DND-41 (cell line): ENCODE results near the gene KRTAP10-9.
"Not testable (repeated sequence)": the region's sequence is repeated elsewhere in the genome, so short reads cannot be mapped to it uniquely, and the experiment has no call there.

Experiments used
- ATAC-seq: fragments of 200-7000 bp; cut with Tn5 transposase; 3 replicates; pipeline ENCODE4 v1.9.1; 2021; ENCODE audit warnings: low read depth; ENCODE audit not compliant: insufficient read depth
- DNase-seq: peaks from one replicate; pipeline ENCODE4 v3.0.0-alpha.2; 2020
- H2AFZ ChIP-seq: 2 replicates; pipeline ENCODE4 v1.6.0; 2012; ENCODE audit warnings: low read depth, low read length
- H3K27ac ChIP-seq: 2 replicates; pipeline ENCODE4 v1.5.1; 2012; ENCODE audit warnings: low read length, inconsistent platforms
- H3K27me3 ChIP-seq: fragments of 200-600 bp; sonication (generic); 2 replicates; pipeline ENCODE4 v1.6.0; 2012; ENCODE audit warnings: low read length, mild to moderate bottlenecking, inconsistent platforms; ENCODE audit not compliant: insufficient read depth, poor library complexity
- H3K36me3 ChIP-seq: 2 replicates; pipeline ENCODE4 v1.5.1; 2012; ENCODE audit warnings: low read length, inconsistent platforms; ENCODE audit not compliant: insufficient read depth
- H3K4me1 ChIP-seq: 2 replicates; pipeline ENCODE4 v1.5.1; 2012; ENCODE audit warnings: mild to moderate bottlenecking, low read length; ENCODE audit not compliant: insufficient read depth
- H3K4me2 ChIP-seq: 2 replicates; pipeline ENCODE4 v1.6.0; 2012; ENCODE audit warnings: mild to moderate bottlenecking, moderate library complexity, low read length, inconsistent platforms; ENCODE audit not compliant: insufficient read depth
- H3K4me3 ChIP-seq, 2 experiments: fragments of 200-600 bp in 1 of 2; shearing (Covaris generic) in 1 of 2; 2 replicates each; pipeline ENCODE4 v1.5.1; 2012 to 2016; ENCODE audit warnings: inconsistent platforms in 2 of 2, low read length in 2 of 2, mild to moderate bottlenecking in 2 of 2, low read depth in 1 of 2, moderate library complexity in 1 of 2
- H3K79me2 ChIP-seq: 2 replicates; pipeline ENCODE4 v1.6.0; 2012; ENCODE audit warnings: low read length, inconsistent platforms; ENCODE audit not compliant: insufficient read depth
- H3K9ac ChIP-seq: 2 replicates; pipeline ENCODE4 v1.6.0; 2012; ENCODE audit warnings: low read depth, mild to moderate bottlenecking, inconsistent platforms, low read length, moderate library complexity
- H3K9me3 ChIP-seq: 2 replicates; pipeline ENCODE4 v1.5.1; 2012; ENCODE audit warnings: low read length, moderate library complexity, mild to moderate bottlenecking, inconsistent platforms; ENCODE audit not compliant: insufficient read depth, severe bottlenecking
- H4K20me1 ChIP-seq: 2 replicates; pipeline ENCODE4 v1.6.0; 2012; ENCODE audit warnings: low read length; ENCODE audit not compliant: insufficient read depth
- EZH2 ChIP-seq: IDR thresholded peaks from 3 replicates; pipeline ENCODE4 v1.6.1; 2012; ENCODE audit warnings: borderline replicate concordance, low read depth, mild to moderate bottlenecking, moderate library complexity, low read length, inconsistent platforms; ENCODE audit not compliant: severe bottlenecking
- TF ChIP-seq, protein P1 (sequence below): IDR thresholded peaks from 2 replicates; pipeline ENCODE4 v1.5.1; 2012; ENCODE audit warnings: borderline replicate concordance, low read length, moderate library complexity, mild to moderate bottlenecking; ENCODE audit not compliant: poor library complexity, severe bottlenecking; ENCODE audit errors: extremely low read depth

The KRTAP10-9 gene

GRCh38 chr21:44619886-44620285 lies 7.0 kb upstream of the KRTAP10-9 start:
- H3K79me2 ChIP-seq: no peaks in the 10 kb centered on the region
- peaks cover 16% of the 10 kb centered on the region for H3K9me3 ChIP-seq
- no peak for ATAC-seq
- H2AFZ ChIP-seq: no peak overlapping the region
- H3K4me1 ChIP-seq: no peaks in the 10 kb centered on the region
- H3K36me3 ChIP-seq: no peaks in the 10 kb centered on the region
- no peak for TF ChIP-seq EZH2
- TF ChIP-seq, protein P1, sequence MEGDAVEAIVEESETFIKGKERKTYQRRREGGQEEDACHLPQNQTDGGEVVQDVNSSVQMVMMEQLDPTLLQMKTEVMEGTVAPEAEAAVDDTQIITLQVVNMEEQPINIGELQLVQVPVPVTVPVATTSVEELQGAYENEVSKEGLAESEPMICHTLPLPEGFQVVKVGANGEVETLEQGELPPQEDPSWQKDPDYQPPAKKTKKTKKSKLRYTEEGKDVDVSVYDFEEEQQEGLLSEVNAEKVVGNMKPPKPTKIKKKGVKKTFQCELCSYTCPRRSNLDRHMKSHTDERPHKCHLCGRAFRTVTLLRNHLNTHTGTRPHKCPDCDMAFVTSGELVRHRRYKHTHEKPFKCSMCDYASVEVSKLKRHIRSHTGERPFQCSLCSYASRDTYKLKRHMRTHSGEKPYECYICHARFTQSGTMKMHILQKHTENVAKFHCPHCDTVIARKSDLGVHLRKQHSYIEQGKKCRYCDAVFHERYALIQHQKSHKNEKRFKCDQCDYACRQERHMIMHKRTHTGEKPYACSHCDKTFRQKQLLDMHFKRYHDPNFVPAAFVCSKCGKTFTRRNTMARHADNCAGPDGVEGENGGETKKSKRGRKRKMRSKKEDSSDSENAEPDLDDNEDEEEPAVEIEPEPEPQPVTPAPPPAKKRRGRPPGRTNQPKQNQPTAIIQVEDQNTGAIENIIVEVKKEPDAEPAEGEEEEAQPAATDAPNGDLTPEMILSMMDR: no peak
- no peak overlapping the region for H3K4me2 ChIP-seq
- no peak overlapping the region for H3K27ac ChIP-seq
- H4K20me1 ChIP-seq: no peaks in the 10 kb centered on the region
- H3K4me3 ChIP-seq: no peak overlapping the region
- no peak for DNase-seq
- H3K9ac ChIP-seq: no peak overlapping the region
- no peaks in the 10 kb centered on the region for H3K27me3 ChIP-seq

GRCh38 chr21:44623575-44623974 lies 3.3 kb upstream of the KRTAP10-9 start:
- H3K4me1 ChIP-seq: no peaks in the 10 kb centered on the region
- TF ChIP-seq EZH2: no peak
- TF ChIP-seq, protein P1: no peak
- H4K20me1 ChIP-seq: no peaks in the 10 kb centered on the region
- no peaks in the 10 kb centered on the region for H3K27me3 ChIP-seq
- ATAC-seq (no peak), DNase-seq (no peak)
- H3K4me3 ChIP-seq: no peak overlapping the region
- H3K36me3 ChIP-seq: no peaks in the 10 kb centered on the region
- H3K79me2 ChIP-seq: no peaks in the 10 kb centered on the region
- no peak overlapping the region for H3K27ac ChIP-seq
- no peak overlapping the region for H3K4me2 ChIP-seq
- H3K9me3 ChIP-seq: peaks cover 14% of the 10 kb centered on the region
- H2AFZ ChIP-seq: no peak overlapping the region
- H3K9ac ChIP-seq: no peak overlapping the region

DNA sequence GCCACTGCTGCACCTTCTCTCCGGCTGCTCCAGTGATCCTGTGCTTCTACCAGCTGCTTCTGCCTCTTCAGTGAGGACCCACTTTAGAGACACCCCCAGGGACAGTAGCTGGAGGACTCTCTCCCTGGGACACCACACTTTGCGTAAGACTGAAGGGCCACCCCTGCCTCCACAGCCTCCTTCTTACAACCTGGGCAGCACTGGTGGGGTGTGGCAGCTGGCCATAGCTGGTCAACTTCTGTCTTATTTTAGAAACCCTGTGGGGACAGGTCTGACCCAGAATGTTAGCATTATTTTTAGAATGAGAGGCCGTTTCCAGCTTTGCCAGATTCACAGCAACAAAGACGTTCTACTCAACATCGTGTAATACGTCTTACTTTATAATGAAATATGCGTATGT lies 1.1 kb upstream of the KRTAP10-9 start:
- H2AFZ ChIP-seq: no peak overlapping the region
- DNase-seq: no peak
- no peak overlapping the region for H3K4me3 ChIP-seq
- H3K36me3 ChIP-seq: no peaks in the 10 kb centered on the region
- H3K4me1 ChIP-seq: no peaks in the 10 kb centered on the region
- H3K9ac ChIP-seq: no peak overlapping the region
- TF ChIP-seq, protein P1: no peak
- TF ChIP-seq EZH2: no peak
- H3K9me3 ChIP-seq: peaks cover 10% of the 10 kb centered on the region
- no peak overlapping the region for H3K4me2 ChIP-seq
- H3K27me3 ChIP-seq: no peaks in the 10 kb centered on the region
- no peak overlapping the region for H3K27ac ChIP-seq
- ATAC-seq: no peak
- no peaks in the 10 kb centered on the region for H3K79me2 ChIP-seq
- H4K20me1 ChIP-seq: no peaks in the 10 kb centered on the region

GRCh38 chr21:44626262-44626661 lies 631 bp upstream of the KRTAP10-9 start:
- Histone ChIP-seq H3K4me3 (no peak overlapping the region), H3K9me3 (peaks cover 15% of the 10 kb centered on the region), H4K20me1 (no peaks in the 10 kb centered on the region), H3K9ac (no peak overlapping the region), H3K27ac (no peak overlapping the region), H3K4me1 (no peaks in the 10 kb centered on the region), H2AFZ (no peak overlapping the region), H3K79me2 (no peaks in the 10 kb centered on the region), H3K27me3 (no peaks in the 10 kb centered on the region), H3K36me3 (no peaks in the 10 kb centered on the region), H3K4me2 (no peak overlapping the region)
- peak; percentile 39; the same call in 1 of the 3 replicates for ATAC-seq
- TF ChIP-seq, protein P1: no peak
- TF ChIP-seq EZH2: no peak
- peak; percentile 10 for DNase-seq

- H3K36me3 ChIP-seq, H2AFZ ChIP-seq, H3K27me3 ChIP-seq, ATAC-seq, H4K20me1 ChIP-seq, DNase-seq, H3K27ac ChIP-seq, H3K4me2 ChIP-seq, H3K4me1 ChIP-seq, H3K4me3 ChIP-seq, H3K9ac ChIP-seq, H3K79me2 ChIP-seq: not testable (repeated sequence)
- H3K9me3 ChIP-seq: peaks cover 15% of the 10 kb centered on the region
These were observed 409 bp downstream of the KRTAP10-9 start for GRCh38 chr21:44627181-44627822.
